Upper lobe of left lung (tissue), 6 donors: ENCODE results near the gene FAM83C. TPM values are rescaled to one million over a fixed set of nuclear protein-coding genes. Genes with fewer than 3 reads are reported as not detected.

Experiments
- ATAC-seq, 2 donors: fragments of 200-7000 bp; cut with Tn5 transposase; one replicate each; pipeline ENCODE4 v1.9.1; 2022; ENCODE audit warnings: mild to moderate bottlenecking in 2 of 2, moderate library complexity in 2 of 2; ENCODE audit not compliant: low FRiP score in 2 of 2
- DNase-seq, 2 donors: peaks; one replicate each; pipeline ENCODE4 v3.0.0-alpha.2; 2019 to 2020
- H3K27ac ChIP-seq, 4 donors: fragments of 200-600 bp; sonication (generic); one replicate each; pipeline ENCODE4 v1.5.1; 2016 to 2019
- H3K27me3 ChIP-seq, 4 donors: fragments of 200-600 bp; sonication (generic); one replicate each; pipeline ENCODE4 v1.5.1; 2017 to 2019
- H3K36me3 ChIP-seq, 4 donors: fragments of 200-600 bp; sonication (generic); one replicate each; pipeline ENCODE4 v1.5.1; 2016 to 2019
- H3K4me1 ChIP-seq, 4 donors: fragments of 200-600 bp; sonication (generic); one replicate each; pipeline ENCODE4 v1.5.1; 2018 to 2019
- H3K4me3 ChIP-seq, 4 donors: fragments of 200-600 bp; sonication (generic); one replicate each; pipeline ENCODE4 v1.5.1; 2017 to 2019; ENCODE audit warnings: mild to moderate bottlenecking in 2 of 4, moderate library complexity in 1 of 4
- H3K9me3 ChIP-seq, 4 donors: fragments of 200-600 bp; sonication (generic); one replicate each; pipeline ENCODE4 v1.5.1; 2018 to 2019
- EP300 ChIP-seq, 4 donors: sonication (generic); formaldehyde crosslinking; IDR thresholded peaks; one replicate each; pipeline ENCODE4 v1.5.1; 2017; ENCODE audit warnings: antibody characterized with exemption in 4 of 4, control low read depth in 2 of 4
- POLR2A ChIP-seq, 4 donors: fragments of 450-650 bp; IDR thresholded peaks; one replicate each; pipeline ENCODE4 v1.5.1; 2016 to 2017; ENCODE audit warnings: antibody characterized with exemption in 4 of 4, mild to moderate bottlenecking in 2 of 4
- POLR2AphosphoS5 ChIP-seq, 2 donors: sonication (generic); formaldehyde crosslinking; IDR thresholded peaks; one replicate each; pipeline ENCODE4 v1.5.1; 2017; ENCODE audit warnings: antibody characterized with exemption in 2 of 2
- WGBS, 2 donors: methylation state at CpG; one replicate each; pipeline ENCODE4 v1.1.5; 2017 to 2018; 5-methylcytosine and 5-hydroxymethylcytosine counted together
- total RNA-seq, 6 donors: library from RNA; depleted of rRNA in 4 of 6; stranded (reverse); fragments of >200 nt in 4 of 6; gene quantifications; one replicate each; pipeline versions ENCODE4 v1.1.0 to v1.2.1, GENCODE V29; 2016 to 2021
- TF ChIP-seq, protein P1 (sequence below), 6 experiments: fragments of 450-650 bp in 4 of 6; fragments of 200-600 bp in 2 of 6; sonication (generic) in 2 of 6; IDR thresholded peaks; one replicate each; pipeline ENCODE4 v1.5.1; 2016 to 2019; ENCODE audit warnings: antibody characterized with exemption in 6 of 6
- donor health status: DM: no; HTN: no; CAD: no; lungs with moderate emphysema.
- donor health status: DM: no; HTN: yes; CAD: no; lungs with severe emphysema.

The FAM83C gene
- total RNA-seq, 6 donors from 2014 or later: not detected

- TF ChIP-seq POLR2AphosphoS5 (IDR thresholded peaks at IDR 0.05): no peak
- no peak for TF ChIP-seq EP300 (IDR thresholded peaks at IDR 0.05)
- TF ChIP-seq POLR2A (IDR thresholded peaks at IDR 0.05): no peak
- TF ChIP-seq, protein P1, sequence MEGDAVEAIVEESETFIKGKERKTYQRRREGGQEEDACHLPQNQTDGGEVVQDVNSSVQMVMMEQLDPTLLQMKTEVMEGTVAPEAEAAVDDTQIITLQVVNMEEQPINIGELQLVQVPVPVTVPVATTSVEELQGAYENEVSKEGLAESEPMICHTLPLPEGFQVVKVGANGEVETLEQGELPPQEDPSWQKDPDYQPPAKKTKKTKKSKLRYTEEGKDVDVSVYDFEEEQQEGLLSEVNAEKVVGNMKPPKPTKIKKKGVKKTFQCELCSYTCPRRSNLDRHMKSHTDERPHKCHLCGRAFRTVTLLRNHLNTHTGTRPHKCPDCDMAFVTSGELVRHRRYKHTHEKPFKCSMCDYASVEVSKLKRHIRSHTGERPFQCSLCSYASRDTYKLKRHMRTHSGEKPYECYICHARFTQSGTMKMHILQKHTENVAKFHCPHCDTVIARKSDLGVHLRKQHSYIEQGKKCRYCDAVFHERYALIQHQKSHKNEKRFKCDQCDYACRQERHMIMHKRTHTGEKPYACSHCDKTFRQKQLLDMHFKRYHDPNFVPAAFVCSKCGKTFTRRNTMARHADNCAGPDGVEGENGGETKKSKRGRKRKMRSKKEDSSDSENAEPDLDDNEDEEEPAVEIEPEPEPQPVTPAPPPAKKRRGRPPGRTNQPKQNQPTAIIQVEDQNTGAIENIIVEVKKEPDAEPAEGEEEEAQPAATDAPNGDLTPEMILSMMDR (IDR thresholded peaks at IDR 0.05): no peak
- 69 to 73% methylated on average over 2 of the region's 2 CpGs for WGBS, 2 donors
Observed at GRCh38 chr20:35243317-35243716, 48.9 kb downstream of the FAM83C start.

GRCh38 chr20:35240811-35241293 lies 51.4 kb downstream of the FAM83C start:
- WGBS, 2 donors: 86 to 93% methylated on average over 2 of the region's 2 CpGs
- TF ChIP-seq EP300 (IDR thresholded peaks at IDR 0.05) (no peak), POLR2A (IDR thresholded peaks at IDR 0.05) (no peak), POLR2AphosphoS5 (IDR thresholded peaks at IDR 0.05) (no peak)
- TF ChIP-seq, protein P1 (IDR thresholded peaks at IDR 0.05): no peak

More at GRCh38 chr20:35243317-35243716, 48.9 kb downstream of the FAM83C start:
- H3K27ac ChIP-seq: no peak overlapping the region
- no peaks in the 10 kb centered on the region for H3K9me3 ChIP-seq
- no peak for ATAC-seq
- no peaks in the 10 kb centered on the region for H3K36me3 ChIP-seq
- no peaks in the 10 kb centered on the region for H3K27me3 ChIP-seq
- no peaks in the 10 kb centered on the region for H3K4me1 ChIP-seq
- DNase-seq: no peak
- no peak overlapping the region for H3K4me3 ChIP-seq

GRCh38 chr20:35240083-35240810 lies 52.0 kb downstream of the FAM83C start:
- 78 to 79% methylated on average over 5 of the region's 5 CpGs for WGBS, 2 donors
- no peaks in the 10 kb centered on the region for H3K27me3 ChIP-seq
- H3K27ac ChIP-seq: no peak overlapping the region
- peaks cover 0 to 4% (median 1%) of the 10 kb centered on the region in 4 donors for H3K36me3 ChIP-seq
- DNase-seq (no peak), ATAC-seq (no peak)
- no peaks in the 10 kb centered on the region for H3K4me1 ChIP-seq
- no peaks in the 10 kb centered on the region for H3K9me3 ChIP-seq
- TF ChIP-seq POLR2AphosphoS5 (IDR thresholded peaks at IDR 0.05) (no peak), POLR2A (IDR thresholded peaks at IDR 0.05) (no peak), EP300 (IDR thresholded peaks at IDR 0.05) (no peak)
- TF ChIP-seq, protein P1 (IDR thresholded peaks at IDR 0.05): no peak
- no peak overlapping the region for H3K4me3 ChIP-seq

More at GRCh38 chr20:35240811-35241293, 51.4 kb downstream of the FAM83C start:
- Histone ChIP-seq H3K4me3 (no peak overlapping the region), H3K27me3 (no peaks in the 10 kb centered on the region), H3K9me3 (no peaks in the 10 kb centered on the region), H3K36me3 (peaks cover 0 to 3% (median 1%) of the 10 kb centered on the region in 4 donors), H3K27ac (no peak overlapping the region), H3K4me1 (no peaks in the 10 kb centered on the region)
- ATAC-seq (no peak), DNase-seq (no peak)

- 81 to 90% methylated on average over 5 of the region's 5 CpGs for WGBS, 2 donors
- no peak overlapping the region for H3K4me3 ChIP-seq
- no peaks in the 10 kb centered on the region for H3K9me3 ChIP-seq
- no peak overlapping the region for H3K27ac ChIP-seq
- ATAC-seq (no peak), DNase-seq (no peak)
- no peaks in the 10 kb centered on the region for H3K4me1 ChIP-seq
- H3K27me3 ChIP-seq: no peaks in the 10 kb centered on the region
- H3K36me3 ChIP-seq: peaks cover 0 to 10% (median 1%) of the 10 kb centered on the region in 4 donors
- TF ChIP-seq, protein P1 (IDR thresholded peaks at IDR 0.05): no peak
- TF ChIP-seq POLR2A (IDR thresholded peaks at IDR 0.05) (no peak), EP300 (IDR thresholded peaks at IDR 0.05) (no peak), POLR2AphosphoS5 (IDR thresholded peaks at IDR 0.05) (no peak)
Observed at GRCh38 chr20:35238735-35239134, 53.5 kb downstream of the FAM83C start.
